Measurements from ENCODE around the gene NT5DC3. TPM values are rescaled to one million over a fixed set of nuclear protein-coding genes. Genes with fewer than 3 reads are reported as not detected.
A peak's percentile ranks its signal among the peaks of the same experiment; 100 is the strongest.

The NT5DC3 gene
- total RNA-seq, 4 donors from 2014 or later, result 64.5 to 185 (median 131) TPM

- WGBS, 2 donors (ENCODE audit: low coverage in 1 of 2), result 92% methylated on average over 2 of the region's 2 CpGs; no CpG with 5 or more reads in 1 of the 2 donors
- no peak for ATAC-seq
- Histone ChIP-seq H3K9me3 (peaks cover 0 to 6% (median 0%) of the 10 kb centered on the region in 3 donors), H3K27me3 (no peaks in the 10 kb centered on the region), H3K4me1 (peaks cover 0 to 95% (median 17%) of the 10 kb centered on the region in 3 donors), H3K4me3 (no peak overlapping the region), H3K36me3 (peaks cover 0 to 34% of the 10 kb centered on the region in 2 donors), H3K27ac (peak overlapping the region in 1 of 4 donors; percentile 74)
- TF ChIP-seq POLR2AphosphoS5 (IDR thresholded peaks at IDR 0.05), result no peak
- no peak for TF ChIP-seq EP300 (IDR thresholded peaks at IDR 0.05)
- TF ChIP-seq, protein P1, sequence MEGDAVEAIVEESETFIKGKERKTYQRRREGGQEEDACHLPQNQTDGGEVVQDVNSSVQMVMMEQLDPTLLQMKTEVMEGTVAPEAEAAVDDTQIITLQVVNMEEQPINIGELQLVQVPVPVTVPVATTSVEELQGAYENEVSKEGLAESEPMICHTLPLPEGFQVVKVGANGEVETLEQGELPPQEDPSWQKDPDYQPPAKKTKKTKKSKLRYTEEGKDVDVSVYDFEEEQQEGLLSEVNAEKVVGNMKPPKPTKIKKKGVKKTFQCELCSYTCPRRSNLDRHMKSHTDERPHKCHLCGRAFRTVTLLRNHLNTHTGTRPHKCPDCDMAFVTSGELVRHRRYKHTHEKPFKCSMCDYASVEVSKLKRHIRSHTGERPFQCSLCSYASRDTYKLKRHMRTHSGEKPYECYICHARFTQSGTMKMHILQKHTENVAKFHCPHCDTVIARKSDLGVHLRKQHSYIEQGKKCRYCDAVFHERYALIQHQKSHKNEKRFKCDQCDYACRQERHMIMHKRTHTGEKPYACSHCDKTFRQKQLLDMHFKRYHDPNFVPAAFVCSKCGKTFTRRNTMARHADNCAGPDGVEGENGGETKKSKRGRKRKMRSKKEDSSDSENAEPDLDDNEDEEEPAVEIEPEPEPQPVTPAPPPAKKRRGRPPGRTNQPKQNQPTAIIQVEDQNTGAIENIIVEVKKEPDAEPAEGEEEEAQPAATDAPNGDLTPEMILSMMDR (IDR thresholded peaks at IDR 0.05), result no peak
- no peak for TF ChIP-seq POLR2A (IDR thresholded peaks at IDR 0.05)
Measured at GRCh38 chr12:103817791-103818190, 23.2 kb downstream of the NT5DC3 start.

- peaks cover 0 to 6% (median 0%) of the 10 kb centered on the region in 3 donors for H3K9me3 ChIP-seq
- H3K36me3 ChIP-seq, result peaks cover 0 to 45% of the 10 kb centered on the region in 2 donors
- WGBS, 2 donors (ENCODE audit: low coverage in 1 of 2), result 86 to 100% methylated on average over 1 of the region's 1 CpG
- no peak overlapping the region for H3K4me3 ChIP-seq
- ATAC-seq, result no peak
- TF ChIP-seq, protein P1 (IDR thresholded peaks at IDR 0.05), result no peak
- TF ChIP-seq POLR2A (IDR thresholded peaks at IDR 0.05) (no peak), EP300 (IDR thresholded peaks at IDR 0.05) (no peak), POLR2AphosphoS5 (IDR thresholded peaks at IDR 0.05) (no peak)
- peak overlapping the region in 1 of 4 donors; percentile 10 for H3K27ac ChIP-seq
- peaks cover 0 to 84% (median 12%) of the 10 kb centered on the region in 3 donors for H3K4me1 ChIP-seq
- no peaks in the 10 kb centered on the region for H3K27me3 ChIP-seq
Measured at GRCh38 chr12:103816663-103817062, 24.4 kb downstream of the NT5DC3 start.

GRCh38 chr12:103814436-103814835 lies 26.6 kb downstream of the NT5DC3 start:
- Histone ChIP-seq H3K9me3 (no peaks in the 10 kb centered on the region), H3K36me3 (peaks cover 0 to 56% of the 10 kb centered on the region in 2 donors), H3K4me3 (no peak overlapping the region), H3K27ac (peak overlapping the region in 2 of 4 donors; percentile 5 to 20), H3K4me1 (peaks cover 0 to 82% (median 6%) of the 10 kb centered on the region in 3 donors), H3K27me3 (no peaks in the 10 kb centered on the region)
- no peak for TF ChIP-seq POLR2A (IDR thresholded peaks at IDR 0.05)
- TF ChIP-seq, protein P1 (IDR thresholded peaks at IDR 0.05), result no peak
- no peak for TF ChIP-seq POLR2AphosphoS5 (IDR thresholded peaks at IDR 0.05)
- no peak for TF ChIP-seq EP300 (IDR thresholded peaks at IDR 0.05)
- WGBS, 2 donors (ENCODE audit: low coverage in 1 of 2), result 41 to 51% methylated on average over 3 of the region's 3 CpGs
- no peak for ATAC-seq

DNA sequence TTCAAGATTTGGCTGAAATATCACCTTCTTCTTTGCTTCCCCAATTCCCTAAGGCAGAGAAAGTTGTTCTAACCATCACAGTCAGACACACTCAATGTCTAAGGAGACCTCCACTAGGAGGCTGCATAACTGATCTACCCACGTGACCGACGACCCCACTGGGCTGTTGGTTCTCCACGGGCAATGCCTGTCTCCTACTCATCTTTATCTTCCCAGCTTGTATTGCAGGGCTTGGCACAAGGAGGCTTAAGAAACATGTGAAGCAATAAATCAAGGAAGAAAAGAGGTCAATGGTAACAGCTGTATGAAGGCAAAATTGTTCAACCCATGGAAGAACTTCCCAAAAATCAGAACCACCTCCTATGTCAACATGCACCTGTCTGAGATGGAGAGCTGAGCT lies 27.1 kb downstream of the NT5DC3 start:
- TF ChIP-seq POLR2A (IDR thresholded peaks at IDR 0.05) (no peak), POLR2AphosphoS5 (IDR thresholded peaks at IDR 0.05) (no peak), EP300 (IDR thresholded peaks at IDR 0.05) (no peak)
- TF ChIP-seq, protein P1 (IDR thresholded peaks at IDR 0.05), result no peak
- WGBS, 2 donors (ENCODE audit: low coverage in 1 of 2), result 61 to 68% methylated on average over 4 of the region's 4 CpGs
- ATAC-seq, result peak; percentile 13
- H3K27ac ChIP-seq, result peak overlapping the region in 2 of 4 donors; percentile 5 to 20
- no peaks in the 10 kb centered on the region for H3K27me3 ChIP-seq
- H3K4me1 ChIP-seq, result peaks cover 0 to 82% (median 5%) of the 10 kb centered on the region in 3 donors
- H3K4me3 ChIP-seq, result no peak overlapping the region
- H3K36me3 ChIP-seq, result peaks cover 0 to 61% of the 10 kb centered on the region in 2 donors
- H3K9me3 ChIP-seq, result no peaks in the 10 kb centered on the region

DNA sequence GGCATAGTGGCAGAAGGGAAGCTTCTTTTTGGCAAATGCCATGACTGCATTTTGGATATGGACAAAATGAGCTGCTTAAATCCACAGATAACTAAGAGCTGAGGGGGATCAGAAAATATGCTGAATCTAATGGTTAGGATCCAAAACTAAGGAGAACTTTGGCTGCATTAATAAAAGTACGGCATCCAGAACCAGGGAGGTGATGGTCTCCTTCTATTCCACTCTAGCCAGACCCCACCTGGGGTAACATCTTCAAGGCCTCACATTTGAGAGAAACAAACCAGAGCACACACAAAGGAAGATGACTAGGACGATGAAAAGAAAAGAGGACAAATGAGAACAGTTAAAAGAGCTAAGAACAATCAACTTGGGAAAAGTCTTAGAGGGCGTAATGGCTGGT lies 27.6 kb downstream of the NT5DC3 start:
- ATAC-seq, result no peak
- H3K27ac ChIP-seq, result peak overlapping the region in 1 of 4 donors; percentile 20
- peaks cover 0 to 67% of the 10 kb centered on the region in 2 donors for H3K36me3 ChIP-seq
- TF ChIP-seq, protein P1 (IDR thresholded peaks at IDR 0.05), result no peak
- no peak for TF ChIP-seq POLR2AphosphoS5 (IDR thresholded peaks at IDR 0.05)
- H3K4me1 ChIP-seq, result peaks cover 5 to 82% (median 6%) of the 10 kb centered on the region in 3 donors
- no peaks in the 10 kb centered on the region for H3K9me3 ChIP-seq
- 75 to 100% methylated on average over 2 to 3 of the region's 3 CpGs for WGBS, 2 donors (ENCODE audit: low coverage in 1 of 2)
- no peaks in the 10 kb centered on the region for H3K27me3 ChIP-seq
- H3K4me3 ChIP-seq, result no peak overlapping the region
